Muscle of leg (tissue), 11 donors: ENCODE measurements around the gene TBXAS1. TPM values are rescaled to one million over a fixed set of nuclear protein-coding genes. Genes with fewer than 3 reads are reported as not detected.
A peak's percentile ranks its signal among the peaks of the same experiment; 100 is the strongest.
"Not testable (repeated sequence)": the region's sequence is repeated elsewhere in the genome, so short reads cannot be mapped to it uniquely, and the experiment has no call there.

Experiments
- DNase-seq: peaks from one replicate; pipeline ENCODE4 v3.0.0; 2013
- H3K27ac ChIP-seq: one replicate; pipeline ENCODE4 v1.5.1; 2013; ENCODE audit warnings: mild to moderate bottlenecking, low read length, control low read depth
- H3K27me3 ChIP-seq: one replicate; pipeline ENCODE4 v1.6.1; 2013; ENCODE audit warnings: low read length; ENCODE audit not compliant: control insufficient read depth, insufficient read depth
- H3K36me3 ChIP-seq: one replicate; pipeline ENCODE4 v1.6.1; 2013; ENCODE audit warnings: low read length; ENCODE audit not compliant: control insufficient read depth, insufficient read depth
- H3K4me1 ChIP-seq: one replicate; pipeline ENCODE4 v1.6.1; 2013; ENCODE audit warnings: low read length; ENCODE audit not compliant: control insufficient read depth, insufficient read depth
- H3K4me3 ChIP-seq: one replicate; pipeline ENCODE4 v1.5.1; 2013; ENCODE audit warnings: low read length, control low read depth
- H3K9me3 ChIP-seq: replicated peaks from 2 replicates; pipeline ENCODE4 v1.6.1; 2013; ENCODE audit warnings: low read depth, low read length; ENCODE audit not compliant: control insufficient read depth
- WGBS: methylation state at CpG from one replicate; pipeline ENCODE4 v1.1.5; 2013; ENCODE audit warnings: missing lambda C conversion rate; ENCODE audit not compliant: insufficient coverage; 5-methylcytosine and 5-hydroxymethylcytosine counted together
- polyA plus RNA-seq, 8 donors: library from polyadenylated mRNA; unstranded; fragments of 120-200 nt; gene quantifications; one replicate each; pipeline versions ENCODE4 v1.2.1 to v1.2.3, GENCODE V29; 2013; ENCODE audit warnings: inconsistent platforms in 1 of 8, low replicate concordance in 1 of 8; ENCODE audit not compliant: insufficient read length in 8 of 8, insufficient read depth in 1 of 8
- total RNA-seq: library from RNA; stranded (reverse); fragments of 120-200 nt; gene quantifications from one replicate; pipeline ENCODE4 v1.2.4, GENCODE V29; 2013

TBXAS1 gene
- total and polyA plus RNA-seq, 9 donors, result 2.6 to 4.5 (median 3.4) TPM

DNA sequence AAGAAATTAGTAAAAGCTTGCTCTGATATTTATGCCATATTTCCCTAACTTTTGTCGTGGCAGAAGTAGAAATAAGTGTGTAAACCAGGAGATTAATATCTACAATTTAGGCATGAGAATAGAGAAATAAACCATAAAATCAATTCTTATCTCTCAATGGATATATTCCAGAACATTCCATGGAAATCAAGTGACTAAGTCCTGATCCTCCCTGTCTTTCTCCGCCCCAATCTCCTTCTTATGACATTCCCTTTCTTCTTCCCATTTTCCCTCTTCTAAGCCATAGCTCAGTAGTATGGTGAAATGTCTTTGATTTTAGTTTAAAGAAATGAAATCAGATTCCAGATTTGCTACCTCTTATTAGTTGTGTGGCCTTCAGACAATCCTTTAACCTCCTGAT lies 88.8 kb downstream of the TBXAS1 start:
- Histone ChIP-seq H3K36me3 (no peaks in the 10 kb centered on the region), H3K9me3 (no peaks in the 10 kb centered on the region), H3K27me3 (no peaks in the 10 kb centered on the region), H3K27ac (no peak overlapping the region), H3K4me3 (no peak overlapping the region), H3K4me1 (peaks cover 15% of the 10 kb centered on the region)
- no CpG with 5 or more reads among the region's 2 CpGs for WGBS
- DNase-seq, result no peak

DNA sequence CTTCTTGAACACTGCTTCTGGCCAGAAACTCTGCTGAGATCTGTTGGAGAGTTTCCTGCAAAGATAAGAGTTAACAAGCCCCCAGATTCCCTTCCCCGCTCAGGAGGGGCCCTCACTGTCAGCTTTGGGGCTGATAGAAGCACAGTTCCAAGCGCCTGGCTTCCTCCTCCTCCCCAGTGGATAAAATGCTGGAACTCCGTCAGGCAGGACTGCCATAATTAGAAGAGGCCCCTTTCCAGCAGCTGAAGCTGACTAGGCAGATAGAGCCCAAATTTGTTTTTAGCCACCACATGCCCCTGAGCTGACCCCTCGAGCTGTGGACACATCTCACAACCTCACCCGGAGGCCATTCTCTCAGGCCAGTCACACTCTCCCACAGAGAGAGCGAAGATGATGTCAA lies 89.4 kb downstream of the TBXAS1 start:
- Histone ChIP-seq H3K27ac (no peak overlapping the region), H3K36me3 (no peaks in the 10 kb centered on the region), H3K4me3 (no peak overlapping the region), H3K9me3 (no peaks in the 10 kb centered on the region), H3K27me3 (no peaks in the 10 kb centered on the region), H3K4me1 (peaks cover 15% of the 10 kb centered on the region)
- peak; percentile 78 for DNase-seq
- WGBS, result 17% methylated on average over 1 of the region's 6 CpGs

DNA sequence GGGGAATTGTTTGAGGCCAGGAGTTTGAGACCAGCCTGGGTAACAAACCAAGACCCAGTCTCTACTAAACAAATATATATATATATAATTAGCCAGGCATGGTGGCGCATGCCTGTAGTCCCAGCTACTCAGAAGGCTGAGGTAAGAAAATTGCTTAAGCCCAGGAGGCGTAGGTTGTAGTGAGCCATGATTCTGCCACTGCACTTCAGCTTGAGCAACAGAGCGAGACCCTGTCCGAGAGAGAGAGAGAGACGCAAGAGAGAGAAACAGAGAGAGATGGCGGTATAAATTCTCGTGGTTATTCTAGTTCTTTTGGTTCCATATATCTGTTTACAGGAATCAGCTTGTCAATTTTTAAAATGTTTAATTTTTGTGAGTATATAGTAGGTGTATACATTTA lies 94.0 kb downstream of the TBXAS1 start:
- 97% methylated on average over 5 of the region's 7 CpGs for WGBS
- H3K27ac ChIP-seq, result no peak overlapping the region

DNA sequence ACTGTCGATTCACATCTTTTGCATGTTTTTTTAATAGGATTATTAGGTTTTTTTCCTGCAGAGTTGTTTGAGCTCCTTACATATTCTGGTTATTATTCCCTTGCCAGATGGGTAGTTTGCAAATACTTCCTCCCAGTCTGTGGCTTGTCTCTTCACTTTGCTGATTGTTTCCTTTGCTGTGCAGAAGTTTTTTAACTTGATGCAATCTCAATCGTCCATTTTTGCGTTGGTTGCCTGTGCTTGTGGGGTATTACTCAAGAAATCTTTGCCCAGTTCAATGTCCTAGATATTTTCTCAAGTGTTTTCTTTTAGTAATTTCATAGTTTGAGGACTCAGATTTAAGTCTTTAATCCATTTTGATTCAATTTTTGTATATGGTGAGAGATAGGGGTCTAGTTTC lies 95.4 kb downstream of the TBXAS1 start:
- H3K27ac ChIP-seq, result no peak overlapping the region
- H3K36me3 ChIP-seq, result no peaks in the 10 kb centered on the region
- DNase-seq, result no peak
- H3K4me1 ChIP-seq, result no peaks in the 10 kb centered on the region
- H3K27me3 ChIP-seq, result no peaks in the 10 kb centered on the region
- H3K9me3 ChIP-seq, result no peaks in the 10 kb centered on the region
- no peak overlapping the region for H3K4me3 ChIP-seq
- no CpG with 5 or more reads among the region's 3 CpGs for WGBS

More for the DNA sequence above, 94.0 kb downstream of the TBXAS1 start:
- Histone ChIP-seq H3K36me3 (no peaks in the 10 kb centered on the region), H3K4me1 (peaks cover 5% of the 10 kb centered on the region), H3K27me3 (no peaks in the 10 kb centered on the region), H3K4me3 (no peak overlapping the region), H3K9me3 (no peaks in the 10 kb centered on the region)
- no peak for DNase-seq

DNA sequence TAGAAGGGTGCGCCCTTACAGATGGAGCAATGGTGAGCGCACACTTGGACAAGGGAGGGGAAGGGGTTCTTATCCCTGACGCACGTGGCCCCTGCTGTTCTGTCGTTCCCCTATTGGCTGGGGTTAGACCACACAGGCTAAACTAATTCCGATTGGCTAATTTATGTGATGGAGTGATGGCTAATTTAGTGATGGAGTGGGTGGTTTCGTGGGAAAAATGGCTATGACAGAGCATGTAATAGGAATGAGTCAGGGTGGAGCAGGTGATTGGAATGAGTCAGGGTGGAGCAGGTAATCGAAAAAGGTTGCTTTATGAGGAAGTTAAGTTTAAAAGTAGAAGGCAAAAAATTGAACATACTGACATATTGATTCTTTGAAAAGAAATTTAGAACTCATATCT lies 100.2 kb downstream of the TBXAS1 start:
- H3K36me3 ChIP-seq, H3K4me3 ChIP-seq, H3K27ac ChIP-seq, H3K4me1 ChIP-seq, H3K27me3 ChIP-seq, DNase-seq, H3K9me3 ChIP-seq: not testable (repeated sequence)
- 89% methylated on average over 6 of the region's 8 CpGs for WGBS

DNA sequence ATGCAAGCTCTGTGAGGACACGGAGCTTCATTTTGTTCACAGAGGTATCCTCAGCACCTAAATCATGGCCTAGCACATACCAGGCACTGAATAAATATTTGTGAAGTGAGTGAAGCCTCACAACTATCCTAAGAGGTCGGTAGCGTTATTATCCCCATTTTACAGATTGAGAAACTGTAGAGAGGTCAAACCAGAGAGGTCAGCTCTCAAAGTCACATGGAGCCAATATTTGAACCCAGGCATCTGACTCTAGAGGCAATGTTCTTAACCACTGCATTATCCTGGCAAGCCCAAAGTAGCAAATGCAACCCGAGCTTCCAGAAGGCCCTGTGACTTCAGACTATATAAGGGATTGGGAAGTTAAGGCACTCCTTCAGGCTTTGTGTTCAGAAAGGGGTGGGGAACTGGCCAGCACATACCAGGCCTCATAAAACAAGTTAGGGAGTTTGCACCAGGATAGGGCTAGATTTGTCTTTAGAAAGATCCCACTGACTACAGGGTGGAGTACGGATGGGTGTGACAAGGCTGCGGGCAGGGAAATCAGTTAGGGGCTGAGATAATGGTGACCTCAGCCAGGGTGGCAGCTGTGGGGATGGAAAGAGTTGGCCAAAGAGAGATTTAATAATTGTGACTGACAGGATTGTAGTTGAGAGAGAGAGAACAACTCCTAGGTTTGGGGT lies 101.4 kb downstream of the TBXAS1 start:
- H3K27ac ChIP-seq, result no peak overlapping the region
- no peaks in the 10 kb centered on the region for H3K36me3 ChIP-seq
- no peaks in the 10 kb centered on the region for H3K4me1 ChIP-seq
- no peak for DNase-seq
- H3K9me3 ChIP-seq, result no peaks in the 10 kb centered on the region
- no peak overlapping the region for H3K4me3 ChIP-seq
- 83% methylated on average over 2 of the region's 6 CpGs for WGBS
- H3K27me3 ChIP-seq, result no peaks in the 10 kb centered on the region

DNA sequence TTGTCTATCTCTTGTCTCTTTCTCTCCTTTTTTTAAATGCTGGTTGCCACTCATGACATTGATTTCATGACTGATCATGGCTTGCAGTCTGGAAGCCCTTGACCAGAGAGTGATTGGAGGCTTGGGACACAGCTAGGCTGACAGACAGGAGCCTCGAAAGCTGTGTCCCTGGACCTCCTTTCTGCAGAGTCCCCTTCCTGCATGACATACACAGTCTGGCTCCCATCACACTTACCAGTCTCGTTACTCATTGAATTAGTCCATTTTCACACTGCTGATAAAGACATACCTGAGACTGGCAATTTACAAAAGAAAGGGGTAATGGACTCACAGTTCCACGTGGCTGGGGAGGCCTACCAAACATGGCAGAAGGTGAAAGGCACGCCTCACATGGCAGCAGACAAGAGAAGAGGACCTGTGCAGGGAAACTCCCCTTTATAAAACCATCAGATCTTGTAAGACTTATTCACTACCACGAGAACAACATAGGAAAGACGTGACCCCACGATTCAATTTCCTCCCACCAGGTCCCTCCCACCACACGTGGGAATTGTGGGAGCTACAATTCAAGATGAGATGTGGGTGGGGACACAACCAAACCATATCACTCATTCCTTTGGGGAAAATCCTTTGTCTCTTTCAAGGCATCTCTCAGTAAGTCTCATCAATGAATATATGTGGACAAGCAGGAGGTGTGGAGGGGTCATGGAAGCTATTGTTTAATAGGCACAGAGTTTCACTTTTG lies 102.3 kb downstream of the TBXAS1 start:
- DNase-seq, result no peak
- Histone ChIP-seq H3K27me3 (no peaks in the 10 kb centered on the region), H3K4me1 (no peaks in the 10 kb centered on the region), H3K9me3 (no peaks in the 10 kb centered on the region), H3K4me3 (no peak overlapping the region), H3K36me3 (no peaks in the 10 kb centered on the region), H3K27ac (no peak overlapping the region)
- WGBS, result 62% methylated on average over 2 of the region's 8 CpGs

DNA sequence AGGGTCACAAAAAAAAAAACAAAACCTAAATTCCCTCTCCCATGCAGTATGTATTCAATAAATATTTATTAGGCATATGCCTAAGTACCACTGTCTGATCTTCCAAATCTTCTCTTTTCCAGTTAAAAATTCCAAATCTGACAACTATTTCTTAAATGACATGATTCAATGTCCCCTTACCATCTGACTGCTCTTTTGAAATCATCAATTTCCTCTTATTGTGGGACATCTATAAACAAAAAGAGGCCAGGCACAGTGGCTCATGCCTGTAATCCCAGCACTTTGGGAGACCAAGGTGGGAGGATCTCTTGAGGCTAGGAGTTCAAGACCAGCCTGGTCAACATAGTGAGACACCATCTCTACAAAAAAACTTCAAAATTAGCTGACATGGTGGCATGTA lies 103.5 kb downstream of the TBXAS1 start:
- H3K27ac ChIP-seq, result no peak overlapping the region
- H3K4me3 ChIP-seq, result no peak overlapping the region
- no peaks in the 10 kb centered on the region for H3K36me3 ChIP-seq
- H3K9me3 ChIP-seq, result no peaks in the 10 kb centered on the region
- no peaks in the 10 kb centered on the region for H3K27me3 ChIP-seq
- H3K4me1 ChIP-seq, result no peaks in the 10 kb centered on the region
- no peak for DNase-seq

DNA sequence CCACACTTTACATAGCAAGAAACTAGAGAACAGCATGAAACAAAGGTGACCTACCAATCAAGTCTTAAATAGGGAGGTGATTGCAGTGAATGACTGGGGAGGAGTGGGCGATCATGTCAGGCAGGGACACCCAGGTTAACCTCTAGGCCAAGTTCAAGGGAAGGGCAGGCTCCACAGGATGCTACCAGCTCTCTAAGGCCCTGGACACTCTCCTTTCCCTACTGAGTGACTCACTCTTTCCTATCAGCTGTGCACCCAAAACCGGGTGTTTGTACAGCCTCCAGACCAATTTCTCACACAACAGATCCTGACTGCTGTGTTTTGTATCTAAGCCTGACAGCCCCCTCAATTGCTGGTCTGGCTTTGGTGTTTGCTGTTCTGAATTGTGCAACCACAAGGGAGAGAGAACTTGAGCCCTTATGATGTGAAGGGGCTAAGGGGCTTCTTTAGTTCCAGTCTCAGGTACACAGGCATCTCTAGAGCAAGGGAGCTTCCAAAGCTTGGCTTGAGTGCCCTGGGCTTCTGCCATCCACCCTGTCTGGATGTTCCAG lies 107.8 kb downstream of the TBXAS1 start:
- H3K36me3 ChIP-seq, result no peaks in the 10 kb centered on the region
- no peak overlapping the region for H3K4me3 ChIP-seq
- H3K4me1 ChIP-seq, result no peaks in the 10 kb centered on the region
- no CpG with 5 or more reads among the region's 2 CpGs for WGBS
- no peaks in the 10 kb centered on the region for H3K27me3 ChIP-seq
- H3K9me3 ChIP-seq, result no peaks in the 10 kb centered on the region
- DNase-seq, result peak; percentile 56
- no peak overlapping the region for H3K27ac ChIP-seq

DNA sequence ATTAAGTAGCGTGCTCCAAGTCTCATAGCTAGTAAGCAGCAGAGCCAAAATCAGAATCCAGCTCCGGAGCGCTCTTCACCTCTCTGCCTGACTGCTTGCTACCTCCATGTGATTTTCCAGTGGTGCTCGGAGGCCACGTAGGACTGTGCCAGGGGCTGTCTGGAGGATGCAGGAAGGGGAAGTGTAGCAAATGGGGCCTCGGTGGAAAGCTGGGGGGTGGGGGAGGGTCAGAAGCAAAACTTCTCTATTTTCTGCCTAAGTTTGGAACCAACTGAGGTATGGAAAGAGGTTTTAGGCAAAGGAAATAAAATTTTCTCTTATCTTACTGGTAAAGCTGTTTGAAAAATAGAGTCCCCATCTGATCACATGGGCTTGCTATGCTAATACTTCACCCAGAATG lies 108.7 kb downstream of the TBXAS1 start:
- 0% methylated on average over 2 of the region's 6 CpGs for WGBS
- Histone ChIP-seq H3K36me3 (no peaks in the 10 kb centered on the region), H3K4me3 (no peak overlapping the region), H3K27ac (no peak overlapping the region), H3K4me1 (no peaks in the 10 kb centered on the region), H3K27me3 (no peaks in the 10 kb centered on the region), H3K9me3 (no peaks in the 10 kb centered on the region)
- peak; percentile 59 for DNase-seq
